Lung microvascular endothelial cell (primary cell): Measurements from ENCODE around the gene ORM2. TPM values are rescaled to one million over a fixed set of nuclear protein-coding genes. Genes with fewer than 3 reads are reported as not detected.

Experiments used
- DNase-seq, 2 donors: peaks; one replicate each; pipeline versions ENCODE4 v3.0.0 to v3.0.0-alpha.2; 2010; ENCODE audit warnings: low read depth in 2 of 2
- total RNA-seq: library from RNA; depleted of rRNA; stranded (reverse); fragments of >200 nt; gene quantifications from 2 replicates; pipeline ENCODE4 v1.2.1, GENCODE V29; 2014

ORM2 gene
- total RNA-seq, 1 donor from 2014 or later = not detected

GRCh38 chr9:114291886-114292590 lies 37.6 kb upstream of the ORM2 start:
- DNase-seq = no peak

DNA sequence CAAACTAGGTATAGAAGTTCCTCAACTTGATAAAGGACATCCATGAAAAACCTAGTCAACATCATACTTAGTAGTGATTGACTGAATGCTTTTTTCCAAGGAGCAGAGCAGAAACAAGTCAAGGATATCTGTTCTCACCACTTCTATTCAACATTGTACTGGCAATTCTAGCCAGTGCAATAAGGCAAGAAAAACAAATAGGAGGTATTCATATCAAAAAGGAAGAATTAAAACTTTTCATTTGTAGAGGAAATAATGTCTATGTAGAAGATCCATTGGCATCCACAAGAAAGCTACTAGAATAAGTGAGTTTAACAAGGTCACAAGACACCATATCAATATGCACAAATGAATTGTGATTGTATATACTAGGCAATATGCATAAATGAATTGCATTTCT lies 35.0 kb upstream of the ORM2 start:
- no peak for DNase-seq

DNA sequence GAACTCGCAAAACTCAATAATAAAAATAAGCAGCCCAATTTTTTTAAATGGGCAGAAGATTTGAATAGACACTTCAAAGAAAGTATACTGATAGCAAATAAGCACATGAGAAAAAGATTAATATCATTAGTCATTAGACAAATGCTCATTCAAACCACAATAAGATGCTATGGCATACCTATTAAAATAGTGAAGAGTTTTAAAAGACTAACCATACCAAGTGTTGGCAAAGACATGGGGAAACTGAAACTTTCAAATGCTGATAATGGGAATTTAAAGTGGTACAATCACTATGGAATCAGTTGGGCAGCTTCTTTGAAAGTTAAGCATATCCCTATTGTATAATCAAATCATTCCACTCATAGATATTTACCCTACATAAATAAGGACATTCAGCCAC lies 33.3 kb upstream of the ORM2 start:
- no peak for DNase-seq

DNA sequence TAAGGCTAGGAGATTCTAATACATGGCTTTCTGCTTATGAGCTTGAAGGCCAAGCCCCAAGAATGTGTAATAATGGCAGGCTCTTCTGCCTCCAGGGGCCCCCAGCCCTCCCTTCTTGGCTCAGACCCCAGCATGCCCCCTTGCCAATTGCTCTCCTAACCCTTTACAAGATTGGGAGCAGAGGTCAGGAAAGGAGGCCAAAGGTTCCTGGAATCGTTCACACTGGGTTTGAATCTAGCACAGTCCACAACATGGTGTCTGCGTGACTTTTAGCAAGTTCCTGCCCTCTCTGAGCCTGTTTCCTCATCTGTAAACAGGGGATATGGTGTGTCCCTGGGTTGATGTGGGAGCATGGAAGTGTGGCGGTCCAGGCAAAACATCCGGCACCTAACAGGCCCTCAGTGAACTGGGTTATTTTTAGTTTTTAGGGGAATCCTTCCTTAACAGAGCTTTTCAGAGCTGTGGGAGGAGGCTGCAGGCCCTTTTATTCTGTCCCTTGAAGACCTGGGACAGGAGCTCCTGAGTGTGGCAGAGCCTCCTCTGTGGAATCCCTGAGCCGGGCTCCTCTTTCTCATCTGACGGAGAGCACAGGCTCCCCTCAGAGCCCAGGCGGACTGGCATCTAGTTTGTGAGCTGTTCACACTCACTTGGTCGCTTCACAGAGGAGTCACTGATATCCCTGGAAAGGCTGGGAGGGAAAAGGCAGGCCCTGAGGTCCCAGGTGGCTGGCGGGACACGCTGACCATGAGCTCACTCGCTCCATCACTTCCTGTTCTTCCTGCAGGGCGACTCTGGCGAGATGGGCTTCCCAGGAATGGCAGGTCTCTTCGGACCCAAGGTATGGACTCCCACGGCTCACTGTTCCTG lies 30.1 kb upstream of the ORM2 start:
- peak in 1 of 2 donors; percentile 69 for DNase-seq

GRCh38 chr9:114300153-114300845 lies 29.4 kb upstream of the ORM2 start:
- DNase-seq = no peak

- DNase-seq = no peak
These were observed 28.5 kb upstream of the ORM2 start for GRCh38 chr9:114300846-114301797.

DNA sequence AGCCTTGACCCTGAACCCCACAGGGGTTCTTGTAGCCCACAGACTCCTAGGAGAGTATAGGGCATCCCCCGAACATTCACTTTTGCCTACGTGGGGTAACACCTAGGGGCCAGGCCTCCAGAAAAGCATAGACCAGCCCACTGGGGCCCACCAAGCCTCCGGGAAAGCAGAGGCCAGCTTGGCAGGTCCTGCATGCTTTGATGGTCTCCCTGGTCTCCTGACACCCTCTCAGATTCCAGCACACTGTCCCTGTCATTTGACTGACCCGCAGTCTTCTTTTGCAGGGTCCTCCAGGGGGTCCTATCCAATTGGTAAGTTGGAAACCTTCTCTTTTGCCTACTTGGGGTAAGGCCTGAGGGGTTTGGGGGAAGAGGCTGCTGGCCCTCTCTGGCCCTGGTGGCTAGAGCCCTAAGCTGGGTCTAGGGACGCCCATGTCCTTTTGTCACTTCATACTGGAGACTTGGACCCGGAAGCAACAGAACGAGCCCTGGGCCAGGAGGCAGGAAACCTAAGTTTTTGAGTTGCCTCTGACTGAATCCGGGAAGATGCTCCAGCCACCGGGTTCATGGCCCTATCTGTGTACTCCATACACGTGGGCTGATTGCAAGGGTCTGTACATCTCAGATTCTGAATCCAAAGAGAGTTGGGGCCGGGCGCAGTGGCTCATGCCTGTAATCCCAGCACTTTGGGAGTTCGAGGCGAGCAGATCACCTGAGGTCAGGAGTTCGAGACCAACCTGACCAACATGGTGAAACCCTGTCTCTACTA lies 27.7 kb upstream of the ORM2 start:
- no peak for DNase-seq

GRCh38 chr9:114302727-114303126 lies 26.9 kb upstream of the ORM2 start:
- DNase-seq = no peak

DNA sequence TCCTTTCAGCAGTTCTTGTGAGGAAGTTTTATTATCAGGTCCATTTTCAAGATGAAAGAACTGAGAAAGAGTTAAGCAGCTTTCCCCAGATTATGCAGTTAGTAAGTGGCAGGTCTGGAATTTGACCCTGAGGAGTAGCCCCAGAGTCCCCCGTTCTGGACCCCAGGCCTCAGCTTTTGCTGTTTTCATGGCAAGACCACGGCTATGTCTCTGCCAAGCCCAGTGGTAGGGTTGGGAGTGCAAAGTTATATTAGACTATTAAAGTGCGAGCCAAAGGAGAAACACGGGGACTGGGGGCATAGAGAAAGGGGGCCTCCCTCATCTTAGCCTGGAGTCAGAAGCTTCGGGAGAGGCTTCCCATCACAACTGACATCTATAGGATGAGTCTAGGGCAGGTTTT lies 26.1 kb upstream of the ORM2 start:
- no peak for DNase-seq

DNA sequence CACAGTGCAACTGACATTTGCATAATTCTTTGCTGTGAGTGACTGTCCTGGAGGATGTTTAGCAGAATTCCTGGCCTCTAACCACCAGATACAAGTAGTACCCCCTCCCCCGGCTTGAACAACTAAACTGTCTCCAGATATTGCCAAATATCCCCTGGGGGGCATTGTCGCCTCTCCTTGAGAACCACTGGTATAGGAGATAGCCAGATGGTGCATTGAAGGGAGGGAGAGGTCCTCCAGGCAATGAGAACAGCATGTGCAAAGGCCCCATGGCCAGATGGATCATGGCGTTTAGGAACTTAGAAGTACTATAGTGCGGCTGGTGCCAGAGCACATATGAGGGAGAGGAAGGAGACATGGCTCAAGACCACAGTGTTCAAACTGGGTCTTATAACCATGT lies 25.7 kb upstream of the ORM2 start:
- DNase-seq = no peak

GRCh38 chr9:114304416-114305188 lies 25.1 kb upstream of the ORM2 start:
- DNase-seq = no peak

DNA sequence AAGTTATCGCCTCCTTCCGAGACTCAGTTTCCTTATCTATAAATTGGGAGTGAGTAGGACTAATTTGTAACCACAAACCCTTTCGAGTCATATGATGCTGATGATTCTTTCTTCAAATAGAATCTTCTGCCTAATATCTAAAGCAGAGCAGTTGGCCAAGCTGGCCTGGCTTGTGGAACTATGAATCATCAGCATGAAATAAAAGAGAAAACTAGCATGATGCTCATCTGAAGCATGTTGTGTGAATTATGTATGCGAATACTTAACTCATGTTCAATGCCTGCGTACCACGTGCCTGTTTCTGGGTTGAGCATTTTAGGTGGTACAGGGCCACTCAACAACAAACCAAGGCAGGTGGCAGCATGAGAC lies 21.8 kb upstream of the ORM2 start:
- DNase-seq = no peak

DNA sequence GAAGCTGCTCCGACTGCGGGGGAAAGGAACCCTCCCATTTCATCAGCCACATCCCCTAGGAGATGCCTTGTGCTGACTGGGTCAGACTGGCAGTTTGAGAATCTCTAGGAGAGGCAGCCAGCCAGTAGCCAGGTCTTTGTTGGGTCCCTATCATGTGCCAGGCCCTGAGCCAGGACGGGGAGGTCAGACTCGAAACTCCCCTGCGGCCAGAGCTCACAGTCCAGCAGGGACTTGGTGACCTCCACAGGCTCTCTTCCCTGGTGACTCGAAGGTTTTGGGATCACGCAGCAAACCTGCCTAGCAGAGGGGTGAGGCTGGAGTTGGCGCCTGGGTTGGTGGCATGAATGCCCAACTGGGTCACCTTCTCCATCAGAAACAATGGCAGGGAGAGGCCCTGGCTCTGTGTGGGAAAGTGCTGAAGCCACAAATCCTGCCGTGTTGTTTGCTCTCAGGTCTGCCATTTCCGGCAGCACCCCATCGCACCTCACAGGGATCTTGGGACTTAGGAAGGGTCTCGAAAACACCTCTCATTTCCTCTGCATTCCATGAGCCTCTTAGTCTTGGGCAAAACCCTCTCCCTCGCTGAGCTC lies 21.2 kb upstream of the ORM2 start:
- DNase-seq = no peak

DNA sequence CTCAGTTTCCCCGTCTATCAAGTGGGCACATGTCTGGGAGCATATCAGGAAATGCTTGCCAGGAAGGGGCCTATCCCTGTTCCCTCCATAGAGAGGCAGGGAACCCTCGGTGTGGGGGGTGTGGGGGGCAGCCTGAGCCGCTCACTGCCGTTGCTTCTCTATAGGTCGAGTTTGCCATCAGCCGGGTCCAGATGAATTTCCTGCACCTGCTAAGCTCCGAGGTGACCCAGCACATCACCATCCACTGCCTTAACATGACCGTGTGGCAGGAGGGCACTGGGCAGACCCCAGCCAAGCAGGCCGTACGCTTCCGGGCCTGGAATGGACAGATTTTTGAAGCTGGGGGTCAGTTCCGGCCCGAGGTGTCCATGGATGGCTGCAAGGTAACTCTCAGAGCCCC lies 20.6 kb upstream of the ORM2 start:
- no peak for DNase-seq

GRCh38 chr9:114310471-114311450 lies 18.9 kb upstream of the ORM2 start:
- no peak for DNase-seq

DNA sequence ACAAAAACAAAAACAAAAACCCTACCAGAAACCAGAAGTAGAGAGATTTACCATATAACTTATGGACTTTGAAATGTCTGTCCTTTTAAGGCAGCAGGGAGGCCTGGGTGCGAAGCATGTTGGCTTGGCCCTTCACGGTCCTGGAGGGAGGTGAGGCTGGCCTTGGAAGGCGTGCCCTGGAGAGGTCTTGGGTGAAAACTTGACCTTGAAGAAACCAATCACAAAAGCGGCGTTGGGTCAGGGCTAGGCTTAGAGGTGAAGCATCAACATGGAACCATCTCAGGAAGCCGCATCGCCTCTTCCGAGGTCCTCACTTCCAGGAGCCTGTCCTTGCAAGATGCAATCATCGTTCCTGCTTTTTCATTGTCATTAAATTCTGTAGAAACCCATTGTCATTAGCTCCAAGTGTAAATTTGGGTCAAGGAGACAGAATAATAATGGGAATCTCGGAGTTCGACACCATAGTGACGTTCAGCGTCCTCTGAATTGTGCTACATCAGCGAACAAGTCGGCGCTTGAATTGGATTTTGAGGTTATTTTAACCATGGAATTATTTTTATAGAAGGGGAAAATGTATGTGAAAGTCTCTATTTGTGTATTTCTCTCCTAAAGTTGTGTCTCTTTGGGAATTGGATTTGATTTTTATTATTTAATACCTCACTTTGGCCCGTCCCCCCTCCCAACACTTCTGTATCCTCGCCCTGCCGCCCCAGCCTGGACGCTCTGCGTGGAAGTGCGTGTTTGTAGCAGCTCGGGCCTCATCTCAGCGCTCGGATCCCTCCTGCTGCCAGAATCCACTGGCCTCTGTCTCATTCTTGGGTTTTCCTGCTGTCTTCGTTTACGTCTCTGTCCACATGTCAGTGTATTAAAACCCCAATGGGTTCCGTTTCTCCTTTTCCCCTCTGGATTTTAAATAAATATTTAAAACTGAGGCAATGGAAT lies 17.8 kb upstream of the ORM2 start:
- DNase-seq = no peak

GRCh38 chr9:114312513-114312875 lies 17.2 kb upstream of the ORM2 start:
- DNase-seq = no peak
